ENCODE measurements around the gene CCDC93.
A peak's percentile ranks its signal among the peaks of the same experiment; 100 is the strongest.

Gene CCDC93, protein sequence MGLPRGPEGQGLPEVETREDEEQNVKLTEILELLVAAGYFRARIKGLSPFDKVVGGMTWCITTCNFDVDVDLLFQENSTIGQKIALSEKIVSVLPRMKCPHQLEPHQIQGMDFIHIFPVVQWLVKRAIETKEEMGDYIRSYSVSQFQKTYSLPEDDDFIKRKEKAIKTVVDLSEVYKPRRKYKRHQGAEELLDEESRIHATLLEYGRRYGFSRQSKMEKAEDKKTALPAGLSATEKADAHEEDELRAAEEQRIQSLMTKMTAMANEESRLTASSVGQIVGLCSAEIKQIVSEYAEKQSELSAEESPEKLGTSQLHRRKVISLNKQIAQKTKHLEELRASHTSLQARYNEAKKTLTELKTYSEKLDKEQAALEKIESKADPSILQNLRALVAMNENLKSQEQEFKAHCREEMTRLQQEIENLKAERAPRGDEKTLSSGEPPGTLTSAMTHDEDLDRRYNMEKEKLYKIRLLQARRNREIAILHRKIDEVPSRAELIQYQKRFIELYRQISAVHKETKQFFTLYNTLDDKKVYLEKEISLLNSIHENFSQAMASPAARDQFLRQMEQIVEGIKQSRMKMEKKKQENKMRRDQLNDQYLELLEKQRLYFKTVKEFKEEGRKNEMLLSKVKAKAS

DNA sequence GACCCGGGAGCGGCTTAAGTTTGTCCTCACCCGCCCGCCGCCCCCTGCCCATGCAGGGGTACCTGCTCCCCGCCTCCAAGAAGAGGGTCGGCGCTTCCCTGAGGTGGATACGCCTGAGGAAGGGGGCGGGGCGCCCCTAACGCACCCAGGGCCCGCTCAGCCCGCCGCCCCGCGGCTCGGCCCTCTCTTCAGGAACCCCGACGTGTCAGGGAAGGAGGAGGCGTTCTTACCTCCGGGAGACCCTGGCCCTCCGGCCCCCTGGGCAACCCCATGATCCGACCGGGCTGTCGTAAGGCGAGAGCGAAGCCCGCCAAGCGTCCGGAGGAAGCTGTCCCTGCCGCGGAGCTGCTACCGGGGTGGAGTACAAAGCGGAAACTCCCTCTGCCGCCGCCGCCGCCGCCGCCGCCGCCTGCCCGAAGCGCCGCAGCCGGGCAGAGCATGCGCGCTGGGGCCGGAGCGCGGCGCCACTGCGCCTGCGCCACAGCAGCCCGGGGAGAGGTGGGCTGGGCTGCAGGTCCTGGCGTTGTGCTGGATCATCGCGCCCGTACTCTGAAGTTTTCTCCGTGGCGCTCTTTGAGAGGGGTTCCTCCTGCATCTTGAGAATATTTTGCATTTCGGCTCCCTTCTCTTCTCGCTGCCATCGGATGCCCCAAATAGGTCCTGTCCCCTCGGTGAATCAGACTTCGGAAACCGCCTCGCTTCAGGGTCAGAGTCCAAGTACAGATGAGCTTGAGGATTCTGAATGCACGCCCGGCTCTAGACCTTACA is at the start of gene CCDC93:
CCDC93 (minus strand) TSS at position 347 of the 768 bp plus-strand sequence; CDS start at position 272, 75 bp downstream.
- peak; percentile 56 to 69 for DNase-seq (ENCODE audit: low read depth in 2 of 2, low spot score in 1 of 2)

DNA sequence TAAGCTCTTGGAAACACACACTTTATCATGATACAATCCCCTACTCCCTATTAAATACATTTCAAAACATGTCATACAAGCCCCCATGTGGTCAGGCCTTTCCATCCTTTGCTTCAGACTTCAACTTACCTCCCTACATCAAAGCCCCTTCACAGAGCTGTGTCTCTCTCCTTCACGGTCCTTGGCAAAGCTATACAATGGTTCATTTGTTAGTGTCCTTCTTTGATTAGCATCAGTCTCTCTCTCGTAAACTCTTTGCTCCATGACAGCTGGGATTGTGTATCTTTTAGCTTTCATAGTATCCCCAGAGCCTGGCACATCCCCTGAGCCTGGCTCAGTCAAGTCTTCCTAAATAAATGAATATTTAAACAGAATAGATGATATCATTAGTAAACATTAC is 48.8 kb upstream of the CCDC93 start:
- DNase-seq (ENCODE audit: low read depth in 2 of 2, low spot score in 1 of 2) = no peak

DNA sequence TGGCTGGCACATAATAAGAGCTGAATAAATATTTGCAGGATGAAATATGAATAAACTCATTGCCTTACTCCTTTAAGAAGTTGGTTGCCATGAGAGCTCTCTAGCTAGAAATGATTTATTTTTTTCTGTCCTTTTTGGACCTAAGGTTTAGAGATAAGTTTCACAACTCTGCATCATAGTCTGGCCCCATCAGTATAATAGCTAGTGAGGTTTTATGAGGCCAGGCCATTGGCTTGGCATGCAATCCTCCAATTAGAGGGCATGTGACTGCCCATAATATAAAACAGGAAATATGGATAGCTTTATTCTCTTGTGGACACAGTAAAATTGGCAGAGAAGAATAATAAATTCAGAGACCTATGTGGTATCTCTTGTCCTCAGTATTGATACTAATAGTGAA is 48.2 kb upstream of the CCDC93 start:
- no peak for DNase-seq (ENCODE audit: low read depth in 2 of 2, low spot score in 1 of 2)

DNA sequence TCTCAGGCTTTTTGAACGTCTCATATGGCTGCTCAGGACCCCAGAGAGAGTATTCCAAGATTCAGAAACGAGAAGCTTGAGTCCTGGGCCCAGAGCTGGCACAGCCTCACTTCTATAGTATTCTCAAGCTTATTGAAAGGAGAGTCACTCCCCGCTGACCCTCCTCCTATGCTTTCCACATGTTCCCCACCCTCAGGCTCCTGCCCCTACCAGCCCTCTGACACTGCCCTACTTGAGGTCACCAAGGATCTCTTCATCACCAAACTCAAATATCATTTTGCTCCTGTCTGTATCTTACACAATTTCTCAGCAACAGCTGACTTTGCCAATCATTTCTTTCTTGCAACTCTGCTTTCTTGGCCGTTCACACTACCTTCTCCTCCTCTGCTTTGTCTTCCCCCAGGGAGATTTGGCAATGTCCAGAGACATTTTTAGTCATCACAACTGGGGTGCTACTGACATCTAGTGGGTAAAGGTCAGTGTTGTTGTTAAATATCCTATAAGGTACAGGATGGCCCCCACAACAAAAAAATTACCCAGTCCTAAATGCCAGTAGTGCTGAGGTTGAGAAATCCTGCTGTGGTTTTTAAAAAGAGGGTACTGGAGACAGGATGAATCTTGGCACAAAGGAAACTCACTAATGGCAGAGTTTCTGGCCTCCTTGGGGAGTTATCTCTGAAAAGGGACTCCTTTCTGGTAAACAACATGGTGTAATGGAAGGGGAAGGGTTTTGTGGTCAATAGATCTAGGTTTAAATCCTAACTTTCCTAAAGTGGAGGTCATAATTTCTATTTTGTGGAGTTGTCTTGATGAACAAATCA is 47.5 kb upstream of the CCDC93 start:
- no peak for DNase-seq (ENCODE audit: low read depth in 2 of 2, low spot score in 1 of 2)

DNA sequence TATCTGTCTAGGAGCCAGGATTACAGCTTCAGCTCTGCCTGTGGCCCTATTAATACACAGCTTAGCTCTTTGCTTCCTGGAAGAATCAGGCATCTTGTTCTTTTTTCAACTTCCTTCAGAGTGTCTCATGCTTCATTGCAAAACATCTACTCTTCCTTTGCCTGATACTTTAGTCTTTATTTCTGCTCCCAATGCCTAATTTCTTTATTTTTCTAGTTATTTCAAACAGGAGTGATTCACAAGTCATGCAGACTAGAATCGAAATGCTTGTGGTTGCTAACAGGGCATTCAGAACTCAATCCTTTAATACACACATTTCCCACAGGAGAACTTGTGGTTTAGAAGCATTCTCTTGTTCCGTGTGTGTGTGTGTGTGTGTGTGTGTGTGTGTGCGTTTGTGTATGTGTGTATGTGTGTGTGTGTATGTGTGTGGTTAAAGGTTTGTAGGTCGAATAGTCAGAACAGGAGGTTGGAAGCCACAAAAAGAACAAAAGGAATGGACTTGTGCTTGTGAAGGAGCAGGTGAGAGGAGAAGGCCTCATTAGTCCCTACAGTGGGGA is 46.1 kb upstream of the CCDC93 start:
- no peak for DNase-seq (ENCODE audit: low read depth in 2 of 2, low spot score in 1 of 2)

DNA sequence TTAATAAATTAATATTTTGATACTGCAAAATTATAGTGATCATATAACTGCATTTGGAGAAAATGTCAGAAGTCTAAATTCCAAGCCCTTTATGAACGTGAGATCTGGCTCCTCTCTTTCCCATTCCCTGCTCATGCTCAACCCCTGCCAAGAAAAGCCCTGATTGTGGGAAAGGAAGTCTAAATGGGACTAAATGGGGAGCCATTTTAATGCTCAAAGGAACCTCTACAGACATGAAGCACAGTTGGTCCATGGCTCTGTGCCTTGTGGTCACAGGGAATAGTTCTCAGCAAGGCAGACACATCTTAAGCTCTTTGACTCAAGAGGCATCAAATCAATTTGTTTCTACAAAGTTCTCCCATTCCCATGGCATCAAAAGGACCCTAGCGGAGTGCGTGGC is 45.1 kb upstream of the CCDC93 start:
- no peak for DNase-seq (ENCODE audit: low read depth in 2 of 2, low spot score in 1 of 2)

DNA sequence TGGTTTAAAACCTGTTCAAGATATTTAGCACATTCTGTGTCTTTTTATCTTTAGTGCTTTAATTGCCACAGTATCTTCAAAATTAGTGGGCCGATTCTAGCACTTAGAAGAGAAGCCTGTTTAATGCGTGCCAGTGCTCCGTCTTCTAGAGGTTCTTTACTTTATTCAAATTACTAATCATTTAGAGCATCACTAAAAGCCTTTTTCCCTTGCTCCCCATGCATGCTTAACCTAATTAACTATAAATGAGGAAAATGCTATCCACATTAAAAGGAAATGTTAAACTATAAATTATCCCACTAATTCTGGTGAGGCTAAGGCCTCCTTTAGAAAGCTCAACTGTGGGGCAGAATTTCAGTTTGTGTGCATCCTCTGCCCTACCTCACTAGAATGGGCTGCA is 42.9 kb upstream of the CCDC93 start:
- no peak for DNase-seq (ENCODE audit: low read depth in 2 of 2, low spot score in 1 of 2)

DNA sequence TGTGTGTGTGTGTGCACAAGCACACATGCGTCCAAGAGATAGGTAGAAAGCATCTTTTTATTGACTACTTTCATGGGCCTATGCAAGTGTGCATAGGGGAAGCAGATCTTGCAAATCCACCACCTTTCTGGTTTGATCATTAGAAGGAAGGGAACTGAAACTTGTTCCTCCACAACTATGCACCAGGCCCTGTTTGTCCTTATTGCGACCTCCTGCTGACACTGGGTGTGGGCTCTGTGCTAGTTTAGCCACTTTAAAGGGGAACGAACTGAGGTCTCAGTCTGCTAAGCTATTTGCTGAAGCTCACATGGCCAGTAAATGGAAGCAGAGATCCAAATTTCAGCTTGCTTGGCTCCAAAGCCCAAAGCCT is 42.3 kb upstream of the CCDC93 start:
- no peak for DNase-seq (ENCODE audit: low read depth in 2 of 2, low spot score in 1 of 2)

DNA sequence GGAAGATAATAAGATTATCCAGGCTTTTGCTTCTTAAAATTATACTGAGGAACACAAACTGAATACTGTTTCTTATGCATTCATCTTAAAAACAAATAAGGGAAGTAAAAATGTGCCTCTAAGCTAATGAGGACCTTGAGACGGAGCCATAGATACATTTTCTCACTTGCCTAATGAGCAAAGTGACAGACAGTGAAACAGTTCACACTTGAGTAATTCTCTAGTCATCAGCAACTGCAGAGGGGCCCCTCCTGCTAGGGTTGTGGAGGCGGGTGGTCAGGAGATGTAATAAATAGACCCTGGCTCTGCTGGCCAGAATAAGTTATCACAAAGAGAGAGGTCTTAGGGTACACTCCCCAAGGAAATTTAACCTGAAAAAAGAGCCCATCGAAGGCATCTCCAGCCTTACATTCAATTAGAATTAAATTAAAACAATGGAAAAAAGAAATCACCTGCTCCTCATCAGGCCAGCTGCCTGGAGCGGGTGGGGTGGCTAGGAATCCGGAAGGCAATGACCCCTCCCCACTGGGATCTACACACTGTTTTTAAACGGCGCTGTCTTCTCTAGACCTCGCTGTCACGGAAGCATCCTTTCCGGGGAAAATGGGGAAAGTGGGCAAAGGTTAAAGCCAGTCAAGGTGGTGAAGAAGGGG is 41.8 kb upstream of the CCDC93 start:
- no peak for DNase-seq (ENCODE audit: low read depth in 2 of 2, low spot score in 1 of 2)

DNA sequence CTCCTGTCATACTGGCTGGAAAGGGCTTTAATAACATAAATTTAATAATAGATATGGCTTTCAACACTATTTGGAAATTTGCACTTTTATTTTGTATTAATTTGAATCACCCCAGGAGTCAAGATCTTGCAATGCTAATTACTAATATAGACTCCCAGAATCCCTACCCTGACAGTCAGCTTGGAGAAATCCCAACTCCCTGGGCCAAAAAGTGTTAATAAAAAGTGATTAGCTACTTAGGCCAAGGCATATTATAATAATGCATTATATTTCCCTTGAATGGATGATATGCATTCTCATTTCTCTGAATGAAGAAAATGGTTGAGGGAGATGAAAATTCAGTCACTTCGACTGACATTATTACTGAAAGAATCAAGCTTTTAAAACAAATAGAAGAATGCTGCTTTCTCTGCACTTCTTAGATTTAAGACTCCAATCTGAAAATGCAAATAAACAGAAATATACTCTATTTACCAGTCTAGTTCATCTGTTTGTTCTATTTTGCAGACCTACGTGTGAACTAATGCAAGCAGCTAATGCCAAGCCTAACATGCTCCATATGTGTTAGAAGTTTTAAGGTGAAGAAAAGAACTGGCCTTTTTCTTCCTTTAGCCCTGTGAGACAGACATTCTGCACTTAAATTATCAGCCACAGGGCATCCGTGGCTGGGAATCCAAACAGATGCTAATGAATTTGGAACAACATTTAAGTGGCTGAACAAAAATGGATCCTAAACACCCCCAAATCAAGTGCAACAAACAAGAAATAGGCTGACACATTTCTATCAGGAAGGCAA is 40.5 kb upstream of the CCDC93 start:
- no peak for DNase-seq (ENCODE audit: low read depth in 2 of 2, low spot score in 1 of 2)

DNA sequence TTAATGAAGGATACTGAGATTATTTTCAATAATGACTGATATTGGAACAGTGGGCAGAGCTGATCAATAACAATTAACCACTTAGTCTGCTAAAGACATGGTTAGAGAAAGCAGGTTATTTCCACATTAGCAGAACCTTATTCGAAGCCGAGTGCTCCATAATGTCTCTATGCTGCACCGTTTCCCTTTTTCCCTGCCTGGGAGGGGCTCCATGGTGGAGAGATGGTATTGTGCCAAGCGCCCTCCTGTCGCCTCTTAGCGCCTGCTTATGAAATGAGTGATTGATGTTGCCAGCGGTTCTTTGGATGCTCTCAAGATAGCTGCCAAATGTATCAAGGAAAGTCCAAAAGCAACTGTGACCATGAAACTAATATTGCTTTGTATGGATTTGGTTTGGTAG is 39.8 kb upstream of the CCDC93 start:
- DNase-seq (ENCODE audit: low read depth in 2 of 2, low spot score in 1 of 2) = no peak

DNA sequence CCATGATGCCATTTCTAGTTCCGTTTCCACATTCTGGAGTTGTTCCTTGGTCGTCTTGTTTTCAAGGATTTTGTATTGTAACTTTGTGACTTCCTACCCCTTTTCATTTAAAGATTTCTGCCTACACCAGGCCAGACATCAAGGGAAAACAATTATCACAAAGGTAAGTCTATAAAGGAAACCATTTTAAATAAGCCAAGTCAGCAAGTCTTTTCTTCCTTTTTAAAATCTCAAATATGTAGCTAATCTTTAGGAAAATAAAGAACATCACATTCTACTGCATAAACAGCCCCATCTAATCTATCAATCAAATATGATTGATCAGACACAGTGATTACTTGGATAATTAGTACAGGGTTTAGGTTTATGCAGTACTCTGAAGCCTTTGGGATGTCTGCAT is 38.6 kb upstream of the CCDC93 start:
- no peak for DNase-seq (ENCODE audit: low read depth in 2 of 2, low spot score in 1 of 2)

DNA sequence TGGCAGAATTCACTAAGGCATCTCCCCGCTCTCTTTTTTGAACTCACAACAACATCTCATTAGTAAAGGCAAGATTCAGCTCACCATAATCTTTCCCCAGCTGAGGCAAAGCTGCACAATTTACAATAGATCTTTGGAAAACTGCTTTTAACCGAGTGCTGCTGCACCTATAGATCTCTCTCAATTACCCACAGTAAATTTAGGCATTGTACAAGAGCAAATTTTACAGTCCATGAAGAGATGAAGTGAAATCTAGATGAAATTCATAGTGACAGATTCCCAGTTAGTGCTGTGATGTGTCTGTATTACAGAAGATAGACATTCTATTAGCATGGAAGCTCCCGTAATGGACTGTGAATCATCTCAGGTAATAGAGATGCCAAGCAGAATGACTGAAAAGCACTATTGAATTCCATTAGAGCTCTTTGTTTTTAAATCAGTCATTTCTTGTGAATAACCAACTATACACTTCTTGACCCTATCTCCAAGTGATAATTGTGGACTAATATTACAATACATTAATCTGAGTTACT is 38.0 kb upstream of the CCDC93 start:
- no peak for DNase-seq (ENCODE audit: low read depth in 2 of 2, low spot score in 1 of 2)

DNA sequence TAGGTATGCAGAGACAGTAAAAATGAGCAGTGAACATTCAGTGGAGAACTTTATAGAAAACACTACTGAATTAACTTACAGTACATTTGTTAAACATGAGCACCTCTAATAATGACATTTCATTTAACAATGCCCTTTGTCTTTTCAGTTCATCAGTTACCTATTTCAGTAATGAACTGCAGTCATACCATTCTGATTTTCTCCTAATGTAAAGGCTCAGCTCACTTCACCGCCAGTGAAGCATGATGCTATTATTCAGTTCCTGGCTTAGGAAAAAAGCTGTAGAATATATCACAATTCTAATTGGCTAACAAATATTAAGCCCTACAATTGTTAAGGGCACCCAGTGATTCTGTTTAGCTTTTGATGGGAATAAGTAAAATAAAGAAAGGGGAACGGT is 37.1 kb upstream of the CCDC93 start:
- DNase-seq (ENCODE audit: low read depth in 2 of 2, low spot score in 1 of 2) = no peak

DNA sequence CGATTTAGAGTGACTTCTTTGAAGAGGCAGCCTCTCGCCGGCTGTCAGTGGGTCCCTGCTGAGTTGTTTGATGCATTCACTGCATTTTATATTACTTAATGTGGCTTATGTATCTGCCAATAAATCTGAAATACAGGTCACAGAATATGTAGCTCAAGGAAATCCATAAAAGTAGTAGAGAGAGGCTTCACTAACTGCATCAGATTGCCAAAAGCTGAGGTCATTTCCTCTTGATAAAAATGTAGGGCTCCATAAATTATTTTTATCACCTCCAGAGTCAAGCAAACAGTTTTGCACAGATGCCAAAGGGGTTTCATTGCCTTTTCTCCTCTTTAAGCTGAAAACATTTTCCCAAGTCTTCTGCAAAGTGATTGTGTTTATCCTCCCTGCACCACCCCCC is 36.5 kb upstream of the CCDC93 start:
- DNase-seq (ENCODE audit: low read depth in 2 of 2, low spot score in 1 of 2) = no peak

DNA sequence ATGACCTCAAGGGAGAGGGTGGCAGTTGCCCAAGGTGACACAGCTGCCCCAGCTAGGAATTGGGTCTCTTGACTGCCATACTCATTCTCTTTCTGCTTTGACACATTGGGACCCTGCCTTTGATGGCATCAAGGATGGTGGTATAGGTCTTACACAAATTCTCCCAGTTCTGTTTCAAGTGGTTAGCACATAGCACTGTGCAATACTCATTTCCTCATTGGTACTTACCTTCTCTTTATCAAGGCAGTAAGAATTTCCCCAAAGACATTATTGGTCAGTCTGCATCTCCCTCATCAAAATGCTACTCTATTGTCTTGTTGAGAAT is 35.9 kb upstream of the CCDC93 start:
- no peak for DNase-seq (ENCODE audit: low read depth in 2 of 2, low spot score in 1 of 2)

DNA sequence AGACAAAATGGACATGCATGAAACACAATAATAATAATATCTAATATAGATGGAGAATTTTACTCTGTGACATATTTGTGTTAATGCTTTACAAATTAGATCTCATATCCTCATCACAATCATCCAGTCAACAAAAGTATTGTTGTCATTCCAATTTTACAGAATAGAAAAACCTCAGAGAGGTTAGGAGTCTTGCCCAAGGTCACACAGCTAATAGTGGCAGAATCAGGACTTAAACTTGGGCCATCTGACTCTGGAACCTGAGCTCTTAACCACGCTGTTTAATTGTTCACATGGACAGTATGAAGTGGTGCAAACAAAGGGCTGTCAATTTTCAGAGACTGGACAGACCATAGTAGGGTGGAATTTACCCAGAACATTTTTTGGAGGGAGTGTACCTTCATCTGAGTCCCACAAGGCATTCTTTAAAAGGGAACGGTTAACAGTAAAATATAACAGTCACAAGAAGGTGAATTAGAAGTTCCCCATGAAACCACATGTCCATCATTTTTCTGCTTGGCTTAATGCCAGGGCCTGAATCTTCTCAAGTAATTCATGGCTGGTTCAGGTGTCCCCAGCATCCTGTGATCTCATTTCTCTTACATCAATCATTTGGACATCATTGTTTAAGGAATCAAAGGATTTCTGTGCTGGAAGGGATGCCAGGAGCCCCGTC is 35.4 kb upstream of the CCDC93 start:
- no peak for DNase-seq (ENCODE audit: low read depth in 2 of 2, low spot score in 1 of 2)

DNA sequence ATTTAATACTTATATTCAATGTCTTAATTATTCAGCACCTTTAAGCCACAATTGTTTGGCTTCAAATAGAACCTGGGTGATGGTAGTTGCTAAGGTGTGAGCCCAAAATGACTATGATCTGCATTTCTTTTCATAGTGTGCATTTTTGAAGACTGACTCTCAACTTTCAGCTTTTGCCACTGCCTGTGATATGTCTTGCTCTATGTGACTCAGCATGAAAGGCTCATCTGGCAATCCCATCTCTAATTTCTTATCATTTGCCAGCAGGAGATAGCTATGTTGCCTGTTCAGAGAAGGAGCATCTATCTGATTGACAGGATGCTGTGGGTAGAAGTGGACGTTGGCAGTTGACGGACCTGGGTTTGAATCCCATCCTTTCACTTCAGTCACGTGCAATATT is 34.5 kb upstream of the CCDC93 start:
- DNase-seq (ENCODE audit: low read depth in 2 of 2, low spot score in 1 of 2) = no peak

DNA sequence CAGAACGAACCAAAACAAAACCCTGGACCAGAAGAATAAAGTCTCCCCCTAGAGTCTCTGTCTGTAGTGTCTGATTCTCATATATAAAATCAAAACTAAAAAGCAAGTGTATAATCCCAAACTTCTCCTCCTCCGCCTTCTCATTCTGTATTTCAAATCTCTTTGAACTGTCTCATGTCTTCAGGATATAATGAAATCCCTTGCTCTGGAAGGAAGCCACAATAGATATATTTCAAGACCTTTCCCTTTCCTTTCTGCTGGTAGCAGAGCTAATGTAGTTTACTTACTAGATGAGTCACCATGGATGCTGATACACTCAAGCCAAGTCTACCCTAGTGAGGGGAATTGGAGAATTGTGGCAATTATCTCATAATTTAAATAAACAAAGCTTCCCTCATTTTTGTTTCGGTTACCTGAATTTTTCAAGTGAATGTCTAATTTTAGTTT is 33.5 kb upstream of the CCDC93 start:
- no peak for DNase-seq (ENCODE audit: low read depth in 2 of 2, low spot score in 1 of 2)

Measured in stimulated activated CD8-positive, alpha-beta memory T cell treated with anti-CD3 and anti-CD28 coated beads, Interleukin-4, amount 100 ng/mL, for 1 hour (primary cell).